D721Med (cell line): ENCODE measurements around the gene QSOX2.

Experiments
- DNase-seq: peaks from one replicate; pipeline ENCODE4 v3.0.0; 2011; ENCODE audit warnings: low spot score; ENCODE audit not compliant: insufficient read length
- FAIRE-seq: peaks from 2 replicates; lab custom pipeline; 2011; peaks lifted over from hg19 to GRCh38; lab: Jason Lieb, UNC
- TF ChIP-seq, protein P1 (sequence below): IDR thresholded peaks from 2 replicates; pipeline ENCODE4 v1.5.1; 2012; ENCODE audit warnings: mild to moderate bottlenecking, control low read depth; ENCODE audit not compliant: insufficient read depth; ENCODE audit errors: missing control alignments

QSOX2 gene

DNA sequence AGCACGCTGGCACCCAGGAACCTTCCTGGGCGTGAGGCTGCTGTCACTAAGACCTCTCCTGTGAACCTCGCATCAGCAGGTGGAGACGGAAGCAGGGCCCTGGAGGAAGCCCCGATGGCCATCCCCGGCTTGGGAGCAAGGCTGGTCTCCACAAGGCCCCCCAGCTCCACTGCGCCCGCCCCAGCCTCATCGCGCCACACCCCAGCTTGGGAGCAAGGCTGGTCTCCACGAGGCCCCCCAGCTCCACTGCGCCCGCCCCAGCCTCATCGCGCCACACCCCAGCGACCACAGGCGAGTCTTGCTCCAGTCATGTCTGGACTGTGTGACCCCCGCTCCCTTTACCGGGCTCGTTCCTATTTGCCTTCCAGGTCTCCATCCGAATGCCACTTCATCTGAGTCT is 11.0 kb downstream of the QSOX2 start:
- TF ChIP-seq, protein P1, sequence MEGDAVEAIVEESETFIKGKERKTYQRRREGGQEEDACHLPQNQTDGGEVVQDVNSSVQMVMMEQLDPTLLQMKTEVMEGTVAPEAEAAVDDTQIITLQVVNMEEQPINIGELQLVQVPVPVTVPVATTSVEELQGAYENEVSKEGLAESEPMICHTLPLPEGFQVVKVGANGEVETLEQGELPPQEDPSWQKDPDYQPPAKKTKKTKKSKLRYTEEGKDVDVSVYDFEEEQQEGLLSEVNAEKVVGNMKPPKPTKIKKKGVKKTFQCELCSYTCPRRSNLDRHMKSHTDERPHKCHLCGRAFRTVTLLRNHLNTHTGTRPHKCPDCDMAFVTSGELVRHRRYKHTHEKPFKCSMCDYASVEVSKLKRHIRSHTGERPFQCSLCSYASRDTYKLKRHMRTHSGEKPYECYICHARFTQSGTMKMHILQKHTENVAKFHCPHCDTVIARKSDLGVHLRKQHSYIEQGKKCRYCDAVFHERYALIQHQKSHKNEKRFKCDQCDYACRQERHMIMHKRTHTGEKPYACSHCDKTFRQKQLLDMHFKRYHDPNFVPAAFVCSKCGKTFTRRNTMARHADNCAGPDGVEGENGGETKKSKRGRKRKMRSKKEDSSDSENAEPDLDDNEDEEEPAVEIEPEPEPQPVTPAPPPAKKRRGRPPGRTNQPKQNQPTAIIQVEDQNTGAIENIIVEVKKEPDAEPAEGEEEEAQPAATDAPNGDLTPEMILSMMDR = no peak
- DNase-seq (no peak), FAIRE-seq (no peak)

DNA sequence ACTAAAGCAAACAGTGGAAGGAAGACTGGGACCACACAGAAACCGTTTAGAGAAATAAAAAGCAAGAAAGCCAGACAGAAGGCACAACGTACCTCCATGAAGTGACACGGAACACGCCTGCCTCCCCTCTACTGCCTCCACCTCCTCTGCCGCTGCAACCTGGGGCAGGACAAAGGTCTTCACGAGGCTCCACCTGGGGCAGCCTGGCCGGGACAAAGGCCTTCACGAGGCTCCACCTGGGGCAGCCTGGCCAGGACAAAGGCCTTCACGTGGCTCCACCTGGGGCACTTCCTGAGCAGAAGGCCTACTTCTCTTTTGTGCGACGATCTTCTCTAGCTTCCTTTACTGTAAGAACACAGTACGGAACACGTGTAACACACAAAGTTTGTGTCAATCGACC is 11.7 kb downstream of the QSOX2 start:
- TF ChIP-seq, protein P1 = no peak
- FAIRE-seq (no peak), DNase-seq (no peak)

DNA sequence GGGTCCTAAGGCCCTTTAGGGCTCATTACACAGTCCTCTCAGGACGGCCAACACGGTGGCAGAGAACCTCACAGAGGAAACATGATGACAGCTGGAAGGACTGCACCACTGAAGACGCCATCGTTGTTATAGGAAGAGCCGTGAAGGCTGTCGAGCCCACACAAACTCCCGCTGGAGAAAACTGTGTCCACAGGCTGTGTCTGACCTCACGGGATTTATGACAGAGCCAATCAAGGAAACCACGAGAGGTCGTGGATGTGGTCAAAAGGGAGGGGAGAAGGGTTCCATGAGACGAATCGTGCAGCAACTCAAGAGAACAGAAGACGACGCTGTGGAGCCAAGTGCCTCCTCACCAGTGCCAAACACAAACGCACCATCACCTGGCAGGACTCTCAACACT is 12.2 kb downstream of the QSOX2 start:
- DNase-seq (no peak), FAIRE-seq (no peak)
- TF ChIP-seq, protein P1 = no peak

DNA sequence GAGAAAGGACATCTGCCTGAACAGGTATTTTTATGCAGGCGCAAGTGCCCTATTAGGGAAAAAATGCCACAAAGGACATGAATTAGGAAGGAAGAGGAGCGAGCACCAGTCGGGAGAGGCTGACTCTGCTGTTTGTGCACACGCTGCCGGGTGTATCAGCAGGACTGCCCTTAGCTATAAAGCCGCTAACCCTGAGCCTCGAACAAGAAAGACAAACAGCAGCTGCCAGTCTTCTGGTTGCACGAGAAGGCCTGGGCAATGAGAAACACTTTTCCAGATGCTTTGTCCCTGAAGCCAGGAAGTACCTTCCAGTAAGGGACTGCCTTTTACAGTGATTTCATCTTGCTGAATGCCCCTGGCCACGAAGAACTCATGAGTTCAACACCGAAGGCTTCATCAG is 12.6 kb downstream of the QSOX2 start:
- FAIRE-seq (no peak), DNase-seq (no peak)
- TF ChIP-seq, protein P1 = no peak

DNA sequence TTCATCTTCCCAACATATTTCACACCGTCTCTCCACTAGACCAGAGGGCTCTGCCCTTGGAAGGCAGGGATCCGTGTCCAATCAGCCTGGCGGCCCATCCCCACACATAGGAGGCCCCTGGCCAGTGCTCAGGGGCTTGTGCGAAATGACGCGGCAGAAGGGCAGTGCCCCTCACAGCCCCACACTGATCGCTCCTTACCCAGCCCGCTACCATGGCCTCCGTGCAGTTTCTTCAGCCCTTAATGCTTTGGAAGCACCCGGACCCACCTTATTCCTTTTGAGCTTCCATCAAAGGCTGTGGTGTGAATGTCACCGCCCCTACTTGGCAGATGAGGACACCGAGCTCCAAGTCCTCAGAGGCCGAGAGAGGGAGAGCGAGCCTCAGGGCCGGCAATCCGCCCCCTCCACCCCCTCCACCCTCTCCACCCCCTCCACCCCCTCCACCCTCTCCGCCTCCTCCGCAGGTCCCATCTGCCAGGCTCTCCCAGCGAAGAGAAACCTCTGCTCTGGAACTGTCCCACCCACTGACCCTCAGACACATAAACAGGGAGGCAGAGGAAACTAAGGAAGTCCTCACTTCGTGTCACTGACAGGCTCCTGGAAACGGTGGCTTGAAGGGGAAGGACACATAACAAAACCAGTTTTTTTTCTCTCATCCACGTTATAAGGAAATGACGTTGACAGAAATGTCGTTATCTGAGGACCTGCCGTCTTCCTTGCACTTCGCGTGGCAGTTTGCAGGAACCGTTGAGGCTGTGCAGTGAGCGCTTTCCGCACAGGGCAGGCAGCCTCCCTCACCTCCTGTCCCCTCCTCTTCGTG is 13.9 kb downstream of the QSOX2 start:
- DNase-seq = no peak
- TF ChIP-seq, protein P1 = no peak
- no peak for FAIRE-seq

DNA sequence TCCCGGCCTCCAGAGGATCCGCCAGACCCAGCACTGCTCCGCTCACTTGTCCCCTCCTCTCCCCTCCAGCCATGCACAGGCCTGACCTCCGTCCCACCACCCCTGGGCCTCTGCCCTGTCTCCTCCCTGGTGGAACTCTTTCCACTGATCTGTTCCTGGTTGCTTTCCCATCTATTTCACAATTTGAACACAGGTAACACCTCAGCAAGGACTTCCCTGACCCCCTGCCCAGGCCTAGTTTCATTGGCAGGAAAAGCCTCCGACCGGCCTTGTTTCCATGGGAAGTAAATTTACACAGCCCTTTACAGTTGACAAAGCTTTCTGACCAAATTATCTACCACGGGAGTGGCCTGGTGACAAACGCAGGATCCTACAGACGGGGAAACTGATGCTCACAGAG is 14.8 kb downstream of the QSOX2 start:
- FAIRE-seq = no peak
- no peak for DNase-seq
- TF ChIP-seq, protein P1 = no peak

DNA sequence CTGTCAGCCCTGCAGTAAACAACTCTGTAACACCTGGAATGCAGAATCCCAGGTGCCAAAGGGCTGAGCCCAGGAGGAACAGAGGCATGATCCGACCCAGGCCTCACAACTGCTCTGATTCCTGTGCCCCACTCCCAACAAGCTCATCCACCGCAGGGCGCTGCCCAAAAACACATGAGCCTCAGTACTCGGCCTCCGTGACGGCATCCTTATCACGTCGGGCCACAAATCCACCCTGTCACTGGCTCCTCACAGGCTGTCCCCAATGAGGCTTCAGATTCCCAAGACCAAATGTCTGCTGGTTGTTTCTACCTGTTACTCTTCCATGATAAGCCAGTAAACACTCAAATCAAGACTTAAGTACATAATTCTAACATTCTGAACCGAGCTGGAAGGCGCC is 15.2 kb downstream of the QSOX2 start:
- DNase-seq = no peak
- no peak for FAIRE-seq
- TF ChIP-seq, protein P1 = no peak
